GM12878 (cell line): ENCODE measurements around the gene UNKL. TPM values are rescaled to one million over a fixed set of nuclear protein-coding genes. Genes with fewer than 3 reads are reported as not detected.
A peak's percentile ranks its signal among the peaks of the same experiment; 100 is the strongest.

ENCODE experiments used
- ATAC-seq: fragments of 200-7000 bp; cut with Tn5 transposase; 3 replicates; pipeline ENCODE4 v1.9.1; 2020; ENCODE audit warnings: mild to moderate bottlenecking, moderate library complexity
- BruUV-seq: library from RNA; stranded (reverse); fragments of 400-500 nt; replicated peaks from 2 replicates; lab custom pipeline; 2021; lab: Mats Ljungman, UMichigan
- CTCF ChIA-PET: fragments of 300-600 bp; sonication (Branson Sonifier 250); formaldehyde crosslinking; extraction: SDS; loops from one replicate; lab custom pipeline; 2021; ENCODE audit warnings: inconsistent platforms; lab: Yijun Ruan, JAX
- POLR2A ChIA-PET: fragments of 350-600 bp; formaldehyde crosslinking; extraction: SDS; loops from one replicate; lab custom pipeline; 2021; ENCODE audit warnings: inconsistent platforms; lab: Charles Lee
- RAD21 ChIA-PET: fragments of 300-600 bp; sonication (Branson Sonifier 250); formaldehyde crosslinking; loops from one replicate; lab custom pipeline; 2023; ENCODE audit warnings: antibody characterized with exemption; ENCODE audit not compliant: unreplicated experiment; lab: Charles Lee
- SMC1A ChIA-PET: fragments of 300-600 bp; sonication (Branson Sonifier 250); formaldehyde crosslinking; loops from one replicate; lab custom pipeline; 2023; ENCODE audit not compliant: unreplicated experiment, uncharacterized antibody; lab: Charles Lee
- DNase-seq: peaks from one replicate; pipeline ENCODE4 v3.0.0-alpha.2; 2011; ENCODE audit warnings: low read depth, low spot score
- FAIRE-seq: peaks from 3 replicates; lab custom pipeline; 2011; peaks lifted over from hg19 to GRCh38; lab: Jason Lieb, UNC
- H2AFZ ChIP-seq: 2 replicates; pipeline ENCODE4 v1.6.0; 2011; ENCODE audit warnings: low read depth, low read length, control low read depth; ENCODE audit not compliant: control insufficient read depth
- H3K27ac ChIP-seq: 2 replicates; pipeline ENCODE4 v1.5.1; 2011; ENCODE audit warnings: control low read depth; ENCODE audit not compliant: control insufficient read depth, insufficient read depth
- H3K27me3 ChIP-seq, 2 experiments: replicated peaks in 1 of 2; 2 replicates each; pipeline versions ENCODE4 v1.6.0 to v1.6.1; 2011; ENCODE audit warnings: low read length in 1 of 2; ENCODE audit not compliant: control insufficient read depth in 2 of 2, insufficient read depth in 2 of 2
- H3K36me3 ChIP-seq, 2 experiments: 2 replicates each; pipeline ENCODE4 v1.5.1; 2011; ENCODE audit warnings: low read length in 1 of 2; ENCODE audit not compliant: control insufficient read depth in 2 of 2, insufficient read depth in 2 of 2
- H3K4me1 ChIP-seq: 2 replicates; pipeline ENCODE4 v1.6.1; 2011; ENCODE audit warnings: mild to moderate bottlenecking, low read length, moderate library complexity, mixed read lengths; ENCODE audit not compliant: control insufficient read depth, insufficient read depth
- H3K4me2 ChIP-seq: 2 replicates; pipeline ENCODE4 v1.6.0; 2011; ENCODE audit warnings: control low read depth; ENCODE audit not compliant: control insufficient read depth, insufficient read depth
- H3K4me3 ChIP-seq: fragments of 200-600 bp; sonication (generic); 2 replicates; pipeline ENCODE4 v1.5.1; 2016
- H3K79me2 ChIP-seq: 2 replicates; pipeline ENCODE4 v1.6.0; 2011; ENCODE audit warnings: low read length; ENCODE audit not compliant: control insufficient read depth, insufficient read depth
- H3K9ac ChIP-seq: 2 replicates; pipeline ENCODE4 v1.8.0; 2011; ENCODE audit warnings: low read length, control low read depth, mixed read lengths; ENCODE audit not compliant: control insufficient read depth, insufficient read depth
- H3K9me3 ChIP-seq: replicated peaks from 3 replicates; pipeline ENCODE4 v1.5.1; 2011; ENCODE audit warnings: mild to moderate bottlenecking, low read length; ENCODE audit not compliant: control insufficient read depth, insufficient read depth
- H4K20me1 ChIP-seq: 2 replicates; pipeline ENCODE4 v1.6.0; 2011; ENCODE audit not compliant: control insufficient read depth, insufficient read depth
- BACH1 ChIP-seq: fragments of 450-650 bp; IDR thresholded peaks from 2 replicates; pipeline ENCODE4 v1.6.1; 2017; ENCODE audit warnings: mild to moderate bottlenecking, borderline replicate concordance
- MEF2A ChIP-seq: IDR thresholded peaks from 2 replicates; pipeline ENCODE4 v1.6.1; 2011; ENCODE audit warnings: low read depth, mild to moderate bottlenecking, low read length, moderate library complexity; ENCODE audit not compliant: insufficient read depth
- MTA2 ChIP-seq: fragments of 450-650 bp; IDR thresholded peaks from 2 replicates; pipeline ENCODE4 v1.6.1; 2016; ENCODE audit warnings: low read depth, mild to moderate bottlenecking, moderate library complexity
- SPI1 ChIP-seq: IDR thresholded peaks from 2 replicates; pipeline ENCODE4 v1.6.1; 2011; ENCODE audit warnings: low read depth, mild to moderate bottlenecking, low read length, moderate library complexity, borderline replicate concordance; ENCODE audit not compliant: insufficient read depth
- TAF1 ChIP-seq: IDR thresholded peaks from 2 replicates; pipeline ENCODE4 v1.6.1; 2011; ENCODE audit warnings: mild to moderate bottlenecking, low read depth, low read length, borderline replicate concordance
- ZBTB4 ChIP-seq: fragments of 450-650 bp; formaldehyde crosslinking; IDR thresholded peaks from 2 replicates; pipeline ENCODE4 v1.4.0; 2022; ENCODE audit warnings: mild to moderate bottlenecking, moderate library complexity
- ZNF274 ChIP-seq: IDR thresholded peaks from one replicate; pipeline ENCODE4 v1.8.0; 2011; ENCODE audit not compliant: insufficient read length, insufficient read depth
- ZNF384 ChIP-seq: IDR thresholded peaks from 2 replicates; pipeline ENCODE4 v1.6.1; 2012; ENCODE audit warnings: low read depth, mild to moderate bottlenecking, low read length, improper control_type of control experiment, borderline replicate concordance
- WGBS: methylation state at CpG from one replicate; pipeline ENCODE4 v1.1.6; 2016; ENCODE audit warnings: low lambda C conversion rate; ENCODE audit not compliant: insufficient replicate concordance, insufficient coverage; ENCODE audit errors: missing lambda C conversion rate; 5-methylcytosine and 5-hydroxymethylcytosine counted together
- in situ Hi-C: fragments of 300-500 bp; cut with MboI; formaldehyde crosslinking; loops from 9 replicates; pipeline ENCODE4 v1.14.3; 2018; ENCODE audit warnings: mixed read lengths
- intact Hi-C: fragments of 100-400 bp; cut with micrococcal nuclease; formaldehyde crosslinking; loops from one replicate; pipeline ENCODE4 v1.14.2; 2022; ENCODE audit not compliant: unreplicated experiment
- polyA plus RNA-seq, 11 experiments: library from polyadenylated mRNA; depleted of rRNA in 4 of 11; unstranded in 6 of 11; stranded (reverse) in 5 of 11; fragments of >200 nt; fragmentation: Nextera tagmentation in 4 of 11; fragmentation: Illumina TruSeq in 1 of 11; extraction: Ambion mirVana in 4 of 11; extraction: Trizol in 1 of 11; gene quantifications; 1 replicate in 1 of 11; 2 replicates in 10 of 11; pipeline versions ENCODE4 v1.2.1 to v1.2.3, GENCODE V29; 2011 to 2016; ENCODE audit warnings: inconsistent platforms in 2 of 11, missing spikeins in 2 of 11, low read depth in 1 of 11
- total RNA-seq, 4 experiments: library from RNA; depleted of rRNA in 3 of 4; stranded (reverse); fragments of >200 nt in 3 of 4; fragmentation: Illumina TruSeq in 1 of 4; extraction: Trizol in 1 of 4; gene quantifications; 2 replicates each; pipeline versions ENCODE4 v1.2.1 to v1.2.3, GENCODE V29; 2013 to 2021

The UNKL gene
- total and polyA plus RNA-seq, 10 of the 15 experiments (the other 5 are each of a cell fraction or from before 2014, with no cell fraction given), result 0.40 to 21.6 (median 9.1) TPM

GRCh38 chr16:1408171-1408837 is 6.2 kb downstream of the UNKL start (continued):
- TF ChIP-seq SPI1 (no peak; the same call in 1 of the 2 replicates), ZNF384 (no peak), MEF2A (no peak)
- TF ChIP-seq, all 136 proteins: peak for 26

DNA sequence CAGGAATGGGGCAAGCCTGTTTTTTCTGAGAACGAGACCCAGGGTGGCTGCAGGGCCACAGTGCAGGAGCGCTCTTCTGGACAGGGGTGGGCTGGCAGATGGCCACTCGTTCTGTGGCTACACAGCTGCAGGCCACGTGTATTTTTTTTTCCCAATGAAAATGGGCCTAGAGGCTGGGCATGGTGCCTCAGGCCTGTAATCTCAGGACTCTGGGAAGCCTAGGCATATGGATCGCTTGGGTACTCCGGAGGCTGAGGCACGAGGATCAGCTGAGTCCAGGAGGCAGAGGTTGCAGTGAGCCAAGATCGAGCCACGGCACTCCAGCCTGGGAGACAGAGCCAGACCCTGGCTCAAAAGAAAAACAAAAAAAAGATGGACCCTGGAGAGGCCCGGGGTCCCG is 6.8 kb downstream of the UNKL start:
- WGBS, result 40% methylated on average over 10 of the region's 11 CpGs

More for the DNA sequence above, 6.8 kb downstream of the UNKL start:
- Histone ChIP-seq H3K79me2 (peaks cover 1% of the 10 kb centered on the region; the same call in 1 of the 2 replicates), H3K36me3 (no peaks in the 10 kb centered on the region), H3K9me3 (no peaks in the 10 kb centered on the region), H3K4me3 (peak overlapping the region; percentile 61), H3K27ac (no peak overlapping the region), H3K9ac (no peak overlapping the region), H2AFZ (no peak overlapping the region), H3K4me2 (peak overlapping the region; percentile 44; the same call in 1 of the 2 replicates), H4K20me1 (peaks cover 2% of the 10 kb centered on the region; the same call in 1 of the 2 replicates), H3K27me3 (no peaks in the 10 kb centered on the region), H3K4me1 (peaks cover 3% of the 10 kb centered on the region)
- in situ Hi-C loops (no loop called here), intact Hi-C loops (no loop called here)
- RAD21 ChIA-PET, result interaction anchor here (0.6 to 1.1 kb wide), 2 partner anchors 13 to 43 kb away, joined by 3 read pairs; partner anchors contain the start of gene UQCC4
- SMC1A ChIA-PET, result interaction anchor here (0.7 to 1.1 kb wide), 2 partner anchors 13 to 102 kb away, joined by 3 read pairs; partner anchors contain the start of gene UQCC4
- TF ChIP-seq TAF1 (no peak), MTA2 (no peak), ZNF274 (no peak), BACH1 (no peak), ZBTB4 (CRISPR knock-in tag) (no peak)
- ATAC-seq (no peak), FAIRE-seq (no peak), DNase-seq (no peak)
- CTCF ChIA-PET, result interaction anchor here (0.7 to 1.5 kb wide), 5 partner anchors 29 to 298 kb away, joined by 3 to 5 read pairs (median 4); partner anchors contain the start of gene MAPK8IP3
- POLR2A ChIA-PET, result interaction anchor here (0.6 to 1.0 kb wide), 2 partner anchors 65 to 1390 kb away, joined by 3 to 4 read pairs; no protein-coding TSS in a partner anchor
- no TSS peak for BruUV-seq
